ENCODE measurements around the gene EPHA2.

GRCh38 chr1:16092923-16093511, 62.9 kb downstream of the EPHA2 start:
- TF ChIP-seq HDAC2 (IDR thresholded peaks at IDR 0.05) (no peak), EP300 (IDR thresholded peaks at IDR 0.05) (no peak), RAD21 (conservative IDR thresholded peaks at IDR 0.05 in 1 of 2, IDR thresholded peaks at IDR 0.05 in 1 of 2) (no peak), CTCF (IDR thresholded peaks at IDR 0.05) (no peak), ZNF302 (CRISPR knock-in tag; IDR thresholded peaks at IDR 0.05) (no peak), ESRRA (IDR thresholded peaks at IDR 0.05; ENCODE audit: borderline replicate concordance, low read length) (no peak), POLR2A (IDR thresholded peaks at IDR 0.05; ENCODE audit: low read length) (no peak)

Data from A549 (cell line).